IMR-90 (cell line): ENCODE results near the gene ZNF691. TPM values are rescaled to one million over a fixed set of nuclear protein-coding genes. Genes with fewer than 3 reads are reported as not detected.

Experiments used
- ATAC-seq: fragments of 200-7000 bp; cut with Tn5 transposase; 2 replicates; pipeline ENCODE4 v1.9.1; 2020; ENCODE audit warnings: low read depth, mild to moderate bottlenecking, moderate library complexity
- BruUV-seq: library from RNA; stranded (reverse); fragments of 400-500 nt; replicated peaks from 2 replicates; lab custom pipeline; 2021; lab: Mats Ljungman, UMichigan
- CTCF ChIA-PET: fragments of 300-600 bp; formaldehyde crosslinking; extraction: SDS; loops from one replicate; lab custom pipeline; 2021; ENCODE audit warnings: antibody characterized with exemption; lab: Yijun Ruan, JAX
- POLR2A ChIA-PET: fragments of 300-600 bp; sonication (Branson Sonifier 250); formaldehyde crosslinking; loops from one replicate; lab custom pipeline; 2022; ENCODE audit warnings: antibody characterized with exemption; ENCODE audit not compliant: unreplicated experiment; lab: Charles Lee
- DNase-seq: peaks from one replicate; pipeline ENCODE4 v3.0.0; 2013
- H2AFZ ChIP-seq: replicated peaks from 2 replicates; pipeline ENCODE3; 2013; ENCODE audit warnings: low read length, mild to moderate bottlenecking; ENCODE audit not compliant: poor library complexity
- H2AK5ac ChIP-seq: 2 replicates; pipeline ENCODE4 v1.6.1; 2013; ENCODE audit warnings: low read depth, low read length, inconsistent platforms
- H2AK9ac ChIP-seq: replicated peaks from 2 replicates; pipeline ENCODE3; 2013; ENCODE audit warnings: mild to moderate bottlenecking, low read depth, low read length, moderate library complexity; ENCODE audit not compliant: poor library complexity
- H2BK120ac ChIP-seq: 2 replicates; pipeline ENCODE4 v1.6.1; 2013; ENCODE audit warnings: low read depth, low read length, inconsistent platforms
- H2BK15ac ChIP-seq: 3 replicates; pipeline ENCODE4 v1.6.1; 2013; ENCODE audit warnings: low read depth, low read length, inconsistent platforms
- H2BK20ac ChIP-seq: 2 replicates; pipeline ENCODE4 v1.6.1; 2013; ENCODE audit warnings: low read depth, mild to moderate bottlenecking, inconsistent platforms, low read length, moderate library complexity
- H2BK5ac ChIP-seq: 2 replicates; pipeline ENCODE4 v1.6.1; 2013; ENCODE audit warnings: mild to moderate bottlenecking, low read depth, low read length, inconsistent platforms; ENCODE audit not compliant: poor library complexity, severe bottlenecking
- H3K14ac ChIP-seq: replicated peaks from 2 replicates; pipeline ENCODE4 v1.6.1; 2013; ENCODE audit warnings: low read depth, low read length, inconsistent platforms
- H3K18ac ChIP-seq: 2 replicates; pipeline ENCODE4 v1.6.1; 2013; ENCODE audit warnings: low read depth, low read length, control low read depth
- H3K23ac ChIP-seq: 2 replicates; pipeline ENCODE4 v1.6.1; 2013; ENCODE audit warnings: low read depth, low read length, inconsistent platforms
- H3K27ac ChIP-seq: 2 replicates; pipeline ENCODE4 v1.5.1; 2013; ENCODE audit warnings: mild to moderate bottlenecking, control low read depth, low read length; ENCODE audit not compliant: insufficient read depth
- H3K27me3 ChIP-seq: 2 replicates; pipeline ENCODE4 v1.6.1; 2013; ENCODE audit warnings: low read length; ENCODE audit not compliant: control insufficient read depth, insufficient read depth
- H3K36me3 ChIP-seq: 2 replicates; pipeline ENCODE4 v1.6.1; 2013; ENCODE audit warnings: low read length, mixed read lengths; ENCODE audit not compliant: control insufficient read depth, insufficient read depth
- H3K4ac ChIP-seq: 2 replicates; pipeline ENCODE4 v1.6.1; 2013; ENCODE audit warnings: low read depth, low read length, inconsistent platforms
- H3K4me1 ChIP-seq: 2 replicates; pipeline ENCODE4 v1.6.1; 2013; ENCODE audit warnings: low read length, mixed read lengths; ENCODE audit not compliant: control insufficient read depth, insufficient read depth
- H3K4me2 ChIP-seq: 2 replicates; pipeline ENCODE4 v1.6.1; 2013; ENCODE audit warnings: low read depth, mild to moderate bottlenecking, control low read depth, low read length, moderate library complexity
- H3K4me3 ChIP-seq: 2 replicates; pipeline ENCODE4 v1.5.1; 2013; ENCODE audit warnings: low read depth, mild to moderate bottlenecking, control low read depth, low read length, moderate library complexity; ENCODE audit not compliant: insufficient read depth
- H3K56ac ChIP-seq: 2 replicates; pipeline ENCODE4 v1.6.1; 2013; ENCODE audit warnings: low read length, inconsistent platforms; ENCODE audit not compliant: insufficient read depth; ENCODE audit errors: extremely low read depth
- H3K79me1 ChIP-seq, 2 experiments: 2 replicates each; pipeline ENCODE4 v1.6.1; 2013; ENCODE audit warnings: low read length in 2 of 2, inconsistent platforms in 1 of 2, low read depth in 1 of 2
- H3K9ac ChIP-seq: 2 replicates; pipeline ENCODE4 v1.6.1; 2013; ENCODE audit warnings: low read depth, low read length, control low read depth
- H3K9me1 ChIP-seq: 2 replicates; pipeline ENCODE4 v1.6.1; 2013; ENCODE audit warnings: low read length, inconsistent platforms; ENCODE audit not compliant: insufficient read depth
- H3K9me3 ChIP-seq: 2 replicates; pipeline ENCODE4 v1.6.1; 2013; ENCODE audit warnings: low read length; ENCODE audit not compliant: control insufficient read depth, insufficient read depth
- H4K20me1 ChIP-seq: 2 replicates; pipeline ENCODE4 v1.6.1; 2013; ENCODE audit warnings: low read length, inconsistent platforms; ENCODE audit not compliant: insufficient read depth
- H4K5ac ChIP-seq: 2 replicates; pipeline ENCODE4 v1.6.1; 2013; ENCODE audit warnings: mild to moderate bottlenecking, low read depth, low read length, control low read depth
- H4K8ac ChIP-seq, 2 experiments: 2 replicates each; pipeline ENCODE4 v1.6.1; 2013; ENCODE audit warnings: low read depth in 2 of 2, low read length in 2 of 2, control low read depth in 1 of 2, inconsistent platforms in 1 of 2
- H4K91ac ChIP-seq: 2 replicates; pipeline ENCODE4 v1.6.1; 2013; ENCODE audit warnings: low read depth, low read length, inconsistent platforms; ENCODE audit not compliant: insufficient read depth
- CEBPB ChIP-seq: IDR thresholded peaks from 2 replicates; pipeline ENCODE4 v1.6.1; 2012; ENCODE audit warnings: low read depth, low read length, improper control_type of control experiment
- MXI1 ChIP-seq: IDR thresholded peaks from 2 replicates; pipeline ENCODE4 v1.6.1; 2012; ENCODE audit warnings: low read depth, mild to moderate bottlenecking, low read length, moderate library complexity, borderline replicate concordance
- NFE2L2 ChIP-seq: fragments of 150-350 bp; IDR thresholded peaks from 2 replicates; pipeline ENCODE4 v1.6.1; 2016; ENCODE audit warnings: low read depth, mild to moderate bottlenecking, low read length
- WGBS, 2 experiments: methylation state at CpG; one replicate each; pipeline versions ENCODE4 v1.1.5 to v1.1.7; 2013; ENCODE audit warnings: missing lambda C conversion rate in 2 of 2; ENCODE audit not compliant: insufficient read length in 1 of 2; ENCODE audit errors: extremely low coverage in 2 of 2; 5-methylcytosine and 5-hydroxymethylcytosine counted together
- dilution Hi-C: fragments of 300-500 bp; cut with HindIII; formaldehyde crosslinking; loops from one replicate; pipeline ENCODE4 v1.14.3; 2018; ENCODE audit warnings: low sequenced_read_pairs; ENCODE audit not compliant: unreplicated experiment
- in situ Hi-C: fragments of 300-500 bp; cut with MboI; formaldehyde crosslinking; loops from 3 replicates; pipeline ENCODE4 v1.14.3; 2019; ENCODE audit warnings: low sequenced_read_pairs, inconsistent platforms, mixed read lengths
- intact Hi-C: fragments of 100-400 bp; cut with micrococcal nuclease; formaldehyde crosslinking; loops from 2 replicates; pipeline ENCODE4 v1.10.0; 2022
- polyA plus RNA-seq, 3 experiments: library from polyadenylated mRNA; depleted of rRNA; stranded (reverse); fragments of >200 nt; gene quantifications; 2 replicates each; pipeline ENCODE4 v1.2.3, GENCODE V29; 2012; ENCODE audit warnings: low replicate concordance in 1 of 3
- total RNA-seq: library from RNA; depleted of rRNA; stranded (reverse); fragments of >200 nt; gene quantifications from 2 replicates; pipeline ENCODE4 v1.2.3, GENCODE V29; 2012
- TF ChIP-seq, protein P1 (sequence below): fragments of 150-350 bp; IDR thresholded peaks from 2 replicates; pipeline ENCODE4 v1.6.1; 2017; ENCODE audit warnings: mild to moderate bottlenecking, antibody characterized with exemption, low read length, low read depth

Gene ZNF691
- total and polyA plus RNA-seq, 2 of the 4 experiments (the other 2 are of a cell fraction) = 6.8 to 13.6 TPM

DNA sequence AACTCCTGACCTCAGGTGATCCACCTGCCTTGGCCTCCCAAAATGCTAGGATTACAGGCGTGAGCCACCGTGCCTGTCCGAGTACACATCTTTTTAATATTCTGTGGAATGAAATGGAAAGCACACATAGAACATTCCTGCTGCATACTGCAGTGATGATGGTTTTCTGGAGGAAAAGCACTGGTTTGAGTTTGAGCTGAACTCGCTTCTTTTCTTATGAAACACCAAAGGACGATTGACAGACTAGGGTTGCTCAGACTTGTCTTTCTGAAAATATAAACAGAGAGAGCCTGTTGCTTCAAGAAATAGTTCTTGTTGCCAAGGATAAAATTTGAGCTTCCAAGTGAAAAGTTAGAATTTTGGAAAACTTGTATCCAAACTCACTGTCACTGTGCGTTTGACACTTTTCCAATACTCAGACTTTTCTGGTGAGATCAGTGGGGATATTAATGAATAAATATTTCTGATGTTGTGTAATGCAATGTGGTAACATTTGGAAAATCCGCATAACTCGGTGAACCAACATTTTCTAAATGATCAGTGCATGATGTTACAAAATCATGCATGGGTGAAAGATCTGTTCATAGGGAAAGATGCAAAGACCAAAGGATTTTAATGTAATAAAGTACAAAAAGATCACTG lies 44.5 kb upstream of the ZNF691 start:
- H2AFZ ChIP-seq = no peak overlapping the region
- no peak overlapping the region for H4K91ac ChIP-seq
- no peak overlapping the region for H2AK5ac ChIP-seq
- WGBS, 2 experiments = no CpG with 5 or more reads among the region's 8 CpGs
- no peak overlapping the region for H3K4me2 ChIP-seq
- no peak overlapping the region for H3K56ac ChIP-seq
- BruUV-seq = no TSS peak
- no peak overlapping the region for H3K23ac ChIP-seq
- peak; percentile 17 for DNase-seq
- no peaks in the 10 kb centered on the region for H4K20me1 ChIP-seq
- no peak overlapping the region for H3K4ac ChIP-seq
- H3K18ac ChIP-seq = no peak overlapping the region
- no peak overlapping the region for H2AK9ac ChIP-seq
- H3K4me3 ChIP-seq = no peak overlapping the region
- H3K4me1 ChIP-seq = peaks cover 7% of the 10 kb centered on the region
- H3K9ac ChIP-seq = no peak overlapping the region
- H3K9me3 ChIP-seq = no peaks in the 10 kb centered on the region
- H3K9me1 ChIP-seq = no peaks in the 10 kb centered on the region
- no peak overlapping the region for H2BK15ac ChIP-seq
- no peak overlapping the region for H3K14ac ChIP-seq
- dilution Hi-C loops (no loop called here), intact Hi-C loops (no loop called here), in situ Hi-C loops (no loop called here)
- no peak overlapping the region for H3K27ac ChIP-seq
- no peaks in the 10 kb centered on the region for H3K36me3 ChIP-seq
- no peak for TF ChIP-seq NFE2L2
- 0 out of 2 replicates have a peak, but pooled peaks have one; percentile 35 for TF ChIP-seq CEBPB
- TF ChIP-seq MXI1 = no peak
- TF ChIP-seq, protein P1, sequence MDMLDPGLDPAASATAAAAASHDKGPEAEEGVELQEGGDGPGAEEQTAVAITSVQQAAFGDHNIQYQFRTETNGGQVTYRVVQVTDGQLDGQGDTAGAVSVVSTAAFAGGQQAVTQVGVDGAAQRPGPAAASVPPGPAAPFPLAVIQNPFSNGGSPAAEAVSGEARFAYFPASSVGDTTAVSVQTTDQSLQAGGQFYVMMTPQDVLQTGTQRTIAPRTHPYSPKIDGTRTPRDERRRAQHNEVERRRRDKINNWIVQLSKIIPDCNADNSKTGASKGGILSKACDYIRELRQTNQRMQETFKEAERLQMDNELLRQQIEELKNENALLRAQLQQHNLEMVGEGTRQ = no peak
- peaks cover 5% of the 10 kb centered on the region for H3K27me3 ChIP-seq
- no peak overlapping the region for H2BK5ac ChIP-seq
- ChIA-PET CTCF (interaction anchor here (1.3 kb wide), 1 partner anchor 11 kb away, joined by 4 read pairs; no protein-coding TSS in a partner anchor), POLR2A (no interaction called here)
- ATAC-seq = peak; percentile 11
- no peak overlapping the region for H2BK120ac ChIP-seq
- H4K8ac ChIP-seq = no peak overlapping the region
- no peaks in the 10 kb centered on the region for H3K79me1 ChIP-seq
- H4K5ac ChIP-seq = no peak overlapping the region
- no peak overlapping the region for H2BK20ac ChIP-seq
